H9 (cell line): ENCODE data around the gene RNF212. TPM values are rescaled to one million over a fixed set of nuclear protein-coding genes. Genes with fewer than 3 reads are reported as not detected.

Experiments used
- DNase-seq: peaks from one replicate; pipeline ENCODE4 v3.0.0-alpha.2; 2017
- H2AFZ ChIP-seq: one replicate; pipeline ENCODE4 v1.6.1; 2013; ENCODE audit warnings: mild to moderate bottlenecking, low read length, control low read depth, moderate library complexity
- H2AK5ac ChIP-seq: 2 replicates; pipeline ENCODE4 v1.6.1; 2013; ENCODE audit warnings: low read length, control low read depth, mixed read lengths; ENCODE audit not compliant: insufficient read length
- H2BK120ac ChIP-seq: one replicate; pipeline ENCODE4 v1.6.1; 2013; ENCODE audit warnings: low read depth, mild to moderate bottlenecking, low read length, control low read depth, inconsistent platforms; ENCODE audit not compliant: poor library complexity, severe bottlenecking
- H2BK12ac ChIP-seq: 2 replicates; pipeline ENCODE4 v1.6.1; 2013; ENCODE audit warnings: low read length, control low read depth, mixed read lengths, low read depth; ENCODE audit not compliant: insufficient read length
- H2BK15ac ChIP-seq: 2 replicates; pipeline ENCODE4 v1.6.1; 2013; ENCODE audit warnings: low read depth, low read length, control low read depth
- H2BK20ac ChIP-seq: one replicate; pipeline ENCODE4 v1.6.1; 2013; ENCODE audit warnings: low read depth, mild to moderate bottlenecking, low read length, control low read depth, inconsistent platforms; ENCODE audit not compliant: poor library complexity, severe bottlenecking
- H2BK5ac ChIP-seq: 2 replicates; pipeline ENCODE4 v1.6.1; 2013; ENCODE audit warnings: low read length, control low read depth, mixed read lengths; ENCODE audit not compliant: insufficient read length
- H3K14ac ChIP-seq: 2 replicates; pipeline ENCODE4 v1.6.1; 2013; ENCODE audit warnings: low read length, control low read depth; ENCODE audit not compliant: insufficient read depth
- H3K18ac ChIP-seq: 2 replicates; pipeline ENCODE4 v1.6.1; 2013; ENCODE audit warnings: low read depth, mild to moderate bottlenecking, mixed read lengths, low read length, control low read depth; ENCODE audit not compliant: insufficient read length
- H3K23ac ChIP-seq: 2 replicates; pipeline ENCODE4 v1.6.1; 2013; ENCODE audit warnings: low read length, control low read depth, mixed read lengths, low read depth; ENCODE audit not compliant: insufficient read length
- H3K23me2 ChIP-seq: 2 replicates; pipeline ENCODE4 v1.6.1; 2013; ENCODE audit warnings: low read depth, mild to moderate bottlenecking, mixed read lengths, low read length, control low read depth; ENCODE audit not compliant: insufficient read length, poor library complexity, severe bottlenecking
- H3K27ac ChIP-seq: 2 replicates; pipeline ENCODE4 v1.5.1; 2013; ENCODE audit warnings: low read length, control low read depth, mixed read lengths, low read depth; ENCODE audit not compliant: insufficient read length
- H3K27me3 ChIP-seq: 2 replicates; pipeline ENCODE4 v1.6.1; 2013; ENCODE audit warnings: low read length, control low read depth, inconsistent platforms; ENCODE audit not compliant: insufficient read depth
- H3K4ac ChIP-seq: 2 replicates; pipeline ENCODE4 v1.6.1; 2013; ENCODE audit warnings: low read depth, mild to moderate bottlenecking, control low read depth, inconsistent platforms, low read length, moderate library complexity
- H3K4me1 ChIP-seq: 2 replicates; pipeline ENCODE4 v1.6.1; 2013; ENCODE audit warnings: low read length, control low read depth, inconsistent platforms; ENCODE audit not compliant: insufficient read depth
- H3K4me2 ChIP-seq: 2 replicates; pipeline ENCODE4 v1.6.1; 2013; ENCODE audit warnings: low read length, control low read depth, mixed read lengths; ENCODE audit not compliant: insufficient read length, insufficient read depth
- H3K56ac ChIP-seq: 2 replicates; pipeline ENCODE4 v1.6.1; 2013; ENCODE audit warnings: low read depth, mild to moderate bottlenecking, mixed read lengths, low read length, control low read depth; ENCODE audit not compliant: insufficient read length
- H3K79me1 ChIP-seq: 2 replicates; pipeline ENCODE4 v1.6.1; 2013; ENCODE audit warnings: low read depth, mild to moderate bottlenecking, moderate library complexity, low read length, control low read depth, inconsistent platforms; ENCODE audit not compliant: insufficient read depth, poor library complexity, severe bottlenecking
- H3K79me2 ChIP-seq: 2 replicates; pipeline ENCODE4 v1.6.1; 2013; ENCODE audit warnings: low read length, control low read depth, inconsistent platforms; ENCODE audit not compliant: insufficient read depth
- H3K9ac ChIP-seq: 2 replicates; pipeline ENCODE4 v1.6.1; 2013; ENCODE audit warnings: low read length, control low read depth, mixed read lengths; ENCODE audit not compliant: insufficient read length; ENCODE audit errors: extremely low read depth
- H3K9me3 ChIP-seq: one replicate; pipeline ENCODE4 v1.6.1; 2013; ENCODE audit warnings: low read depth, low read length, inconsistent platforms; ENCODE audit not compliant: control insufficient read depth
- H3T11ph ChIP-seq: one replicate; pipeline ENCODE4 v1.6.1; 2013; ENCODE audit warnings: mild to moderate bottlenecking, low read length, control low read depth, inconsistent platforms
- H4K20me1 ChIP-seq: one replicate; pipeline ENCODE4 v1.6.1; 2013; ENCODE audit not compliant: control insufficient read depth, insufficient read length, insufficient read depth
- H4K5ac ChIP-seq: 2 replicates; pipeline ENCODE4 v1.6.1; 2013; ENCODE audit warnings: low read depth, mild to moderate bottlenecking, mixed read lengths, low read length, control low read depth; ENCODE audit not compliant: insufficient read length
- H4K8ac ChIP-seq: replicated peaks from 2 replicates; pipeline ENCODE4 v1.6.1; 2013; ENCODE audit warnings: low read length, control low read depth, mixed read lengths, low read depth; ENCODE audit not compliant: insufficient read length
- H4K91ac ChIP-seq: 2 replicates; pipeline ENCODE4 v1.6.1; 2013; ENCODE audit warnings: low read depth, mild to moderate bottlenecking, moderate library complexity, mixed read lengths, low read length, control low read depth; ENCODE audit not compliant: insufficient read length
- H3K27ac Mint-ChIP-seq, 3 experiments: 2 replicates in 2 of 3; 3 replicates in 1 of 3; pipeline ENCODE4 v1.8.0; 2020 to 2021; ENCODE audit warnings: mixed read lengths in 3 of 3, mild to moderate bottlenecking in 1 of 3, moderate library complexity in 1 of 3
- H3K27me3 Mint-ChIP-seq: 2 replicates; pipeline ENCODE4 v1.8.0; 2021; ENCODE audit warnings: low read depth, mild to moderate bottlenecking, moderate library complexity, mixed read lengths
- H3K36me3 Mint-ChIP-seq, 3 experiments: 2 replicates in 2 of 3; 3 replicates in 1 of 3; pipeline ENCODE4 v1.8.0; 2020 to 2021; ENCODE audit warnings: low read depth in 3 of 3, mixed read lengths in 3 of 3; ENCODE audit not compliant: insufficient read depth in 1 of 3
- H3K4me1 Mint-ChIP-seq, 2 experiments: 2 replicates each; pipeline ENCODE4 v1.8.0; 2020; ENCODE audit warnings: mixed read lengths in 2 of 2
- H3K4me3 Mint-ChIP-seq, 2 experiments: 2 replicates in 1 of 2; 3 replicates in 1 of 2; pipeline ENCODE4 v1.8.0; 2020 to 2021; ENCODE audit warnings: mild to moderate bottlenecking in 2 of 2, mixed read lengths in 2 of 2, moderate library complexity in 1 of 2
- H3K9me3 Mint-ChIP-seq, 2 experiments: 2 replicates in 1 of 2; 3 replicates in 1 of 2; pipeline ENCODE4 v1.8.0; 2020; ENCODE audit warnings: mild to moderate bottlenecking in 2 of 2, mixed read lengths in 2 of 2, moderate library complexity in 1 of 2
- WGBS: extraction: QIAGEN DNeasy Blood & Tissue Kit; methylation state at CpG from one replicate; pipeline ENCODE4 v1.1.7; 2013; ENCODE audit warnings: missing lambda C conversion rate, low lambda C conversion rate, mixed read lengths; ENCODE audit not compliant: insufficient read length; ENCODE audit errors: extremely low coverage; 5-methylcytosine and 5-hydroxymethylcytosine counted together
- total RNA-seq: library from RNA; stranded (reverse); gene quantifications from 2 replicates; pipeline ENCODE4 v1.2.1, GENCODE V29; 2021
- TF ChIP-seq, protein P1 (sequence below): fragments of 200-600 bp; sonication (generic); conservative IDR thresholded peaks from 3 replicates; pipeline ENCODE4 v1.8.0; 2021; ENCODE audit warnings: antibody characterized with exemption, mild to moderate bottlenecking

RNF212 gene
- total RNA-seq, 1 experiment from 2014 or later = 3.0 TPM

DNA sequence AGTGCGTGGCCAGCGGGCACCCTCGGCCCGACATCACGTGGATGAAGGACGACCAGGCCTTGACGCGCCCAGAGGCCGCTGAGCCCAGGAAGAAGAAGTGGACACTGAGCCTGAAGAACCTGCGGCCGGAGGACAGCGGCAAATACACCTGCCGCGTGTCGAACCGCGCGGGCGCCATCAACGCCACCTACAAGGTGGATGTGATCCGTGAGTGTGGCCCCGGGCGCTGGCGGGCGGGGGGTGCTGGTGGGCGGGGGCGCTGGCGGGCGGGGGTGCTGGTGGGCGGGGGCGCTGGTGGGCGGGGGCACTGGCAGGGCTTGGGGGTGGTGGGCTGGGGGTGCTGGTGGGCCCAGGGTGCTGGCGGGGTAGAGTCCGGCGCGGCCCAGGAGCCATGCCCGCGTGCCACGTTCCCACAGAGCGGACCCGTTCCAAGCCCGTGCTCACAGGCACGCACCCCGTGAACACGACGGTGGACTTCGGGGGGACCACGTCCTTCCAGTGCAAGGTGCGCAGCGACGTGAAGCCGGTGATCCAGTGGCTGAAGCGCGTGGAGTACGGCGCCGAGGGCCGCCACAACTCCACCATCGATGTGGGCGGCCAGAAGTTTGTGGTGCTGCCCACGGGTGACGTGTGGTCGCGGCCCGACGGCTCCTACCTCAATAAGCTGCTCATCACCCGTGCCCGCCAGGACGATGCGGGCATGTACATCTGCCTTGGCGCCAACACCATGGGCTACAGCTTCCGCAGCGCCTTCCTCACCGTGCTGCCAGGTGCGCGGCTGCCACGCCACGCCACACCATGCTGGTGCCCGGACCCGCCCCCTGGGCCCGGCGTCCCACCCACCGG lies 89.2 kb downstream of the RNF212 start:
- H2AFZ ChIP-seq = no peak overlapping the region
- no peak overlapping the region for H3K23ac ChIP-seq
- no peak overlapping the region for H2BK20ac ChIP-seq
- no peaks in the 10 kb centered on the region for H3K27me3 ChIP-seq
- no peaks in the 10 kb centered on the region for H3K79me2 ChIP-seq
- no peaks in the 10 kb centered on the region for H4K20me1 ChIP-seq
- H3K4me1 Mint-ChIP-seq = peaks cover 1 to 8% of the 10 kb centered on the region in 2 experiments; a peak in 3 of 4 replicates
- no peaks in the 10 kb centered on the region for H3K79me1 ChIP-seq
- H3K9ac ChIP-seq = no peak overlapping the region
- H2BK12ac ChIP-seq = no peak overlapping the region
- no peak overlapping the region for H3K56ac ChIP-seq
- no peak overlapping the region for H3K27ac ChIP-seq
- no peaks in the 10 kb centered on the region for H3K27me3 Mint-ChIP-seq
- no peak overlapping the region; a peak in 1 of 7 replicates for H3K27ac Mint-ChIP-seq
- no peak overlapping the region for H2BK5ac ChIP-seq
- no peak overlapping the region for H3K14ac ChIP-seq
- no peak overlapping the region for H2AK5ac ChIP-seq
- no peaks in the 10 kb centered on the region; the same call in 1 of the 2 replicates for H3K4me1 ChIP-seq
- no peak overlapping the region for H3K4me2 ChIP-seq
- no peak overlapping the region for H3K4ac ChIP-seq
- no peak for DNase-seq
- H3K9me3 ChIP-seq = no peaks in the 10 kb centered on the region
- WGBS = no CpG with 5 or more reads among the region's 83 CpGs
- no peaks in the 10 kb centered on the region for H3K23me2 ChIP-seq
- H3T11ph ChIP-seq = no peak overlapping the region
- TF ChIP-seq, protein P1, sequence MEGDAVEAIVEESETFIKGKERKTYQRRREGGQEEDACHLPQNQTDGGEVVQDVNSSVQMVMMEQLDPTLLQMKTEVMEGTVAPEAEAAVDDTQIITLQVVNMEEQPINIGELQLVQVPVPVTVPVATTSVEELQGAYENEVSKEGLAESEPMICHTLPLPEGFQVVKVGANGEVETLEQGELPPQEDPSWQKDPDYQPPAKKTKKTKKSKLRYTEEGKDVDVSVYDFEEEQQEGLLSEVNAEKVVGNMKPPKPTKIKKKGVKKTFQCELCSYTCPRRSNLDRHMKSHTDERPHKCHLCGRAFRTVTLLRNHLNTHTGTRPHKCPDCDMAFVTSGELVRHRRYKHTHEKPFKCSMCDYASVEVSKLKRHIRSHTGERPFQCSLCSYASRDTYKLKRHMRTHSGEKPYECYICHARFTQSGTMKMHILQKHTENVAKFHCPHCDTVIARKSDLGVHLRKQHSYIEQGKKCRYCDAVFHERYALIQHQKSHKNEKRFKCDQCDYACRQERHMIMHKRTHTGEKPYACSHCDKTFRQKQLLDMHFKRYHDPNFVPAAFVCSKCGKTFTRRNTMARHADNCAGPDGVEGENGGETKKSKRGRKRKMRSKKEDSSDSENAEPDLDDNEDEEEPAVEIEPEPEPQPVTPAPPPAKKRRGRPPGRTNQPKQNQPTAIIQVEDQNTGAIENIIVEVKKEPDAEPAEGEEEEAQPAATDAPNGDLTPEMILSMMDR = no peak
- no peak overlapping the region for H2BK120ac ChIP-seq
- no peak overlapping the region for H3K18ac ChIP-seq
- H3K9me3 Mint-ChIP-seq = peaks cover 0 to 2% of the 10 kb centered on the region in 2 experiments; a peak in 1 of 5 replicates
- H4K8ac ChIP-seq = no peak overlapping the region
- H3K36me3 Mint-ChIP-seq = peaks cover 8 to 13% (median 12%) of the 10 kb centered on the region in 3 experiments; a peak in 6 of 7 replicates
- no peak overlapping the region for H4K91ac ChIP-seq
- no peak overlapping the region for H4K5ac ChIP-seq
- no peak overlapping the region for H2BK15ac ChIP-seq
- no peak overlapping the region for H3K4me3 Mint-ChIP-seq
